A549 (cell line): ENCODE data around the gene SHC2. TPM values are rescaled to one million over a fixed set of nuclear protein-coding genes. Genes with fewer than 3 reads are reported as not detected.
"Not testable (repeated sequence)": the region's sequence is repeated elsewhere in the genome, so short reads cannot be mapped to it uniquely, and the experiment has no call there.

Experiments used
- ATAC-seq, 2 experiments: fragments of 200-7000 bp in 1 of 2; fragments of >200 bp in 1 of 2; cut with Nextera tagmentation in 1 of 2; cut with Tn5 transposase in 1 of 2; 3 replicates each; pipeline versions ENCODE4 v1.8.0 to v1.9.1; 2018 to 2020; ENCODE audit warnings: mild to moderate bottlenecking in 1 of 2, moderate library complexity in 1 of 2
- CTCF ChIA-PET: fragments of 300-600 bp; sonication (Branson Sonifier 250); formaldehyde crosslinking; extraction: SDS; loops from one replicate; lab custom pipeline; 2021; ENCODE audit warnings: antibody characterized with exemption, inconsistent platforms; lab: Yijun Ruan, JAX
- POLR2A ChIA-PET: fragments of 350-600 bp; formaldehyde crosslinking; extraction: SDS; loops from one replicate; lab custom pipeline; 2021; ENCODE audit warnings: antibody characterized with exemption, inconsistent platforms; lab: Yijun Ruan, JAX
- DNase-seq, 2 experiments: peaks; one replicate each; pipeline versions ENCODE4 v3.0.0 to v3.0.0-alpha.2; 2011 to 2016; ENCODE audit warnings: low read depth in 1 of 2, low spot score in 1 of 2
- FAIRE-seq: peaks from 2 replicates; lab custom pipeline; 2011; peaks lifted over from hg19 to GRCh38; lab: Jason Lieb, UNC
- H3K27ac ChIP-seq, 2 experiments: fragments of >200 bp; sonication (Bioruptor Twin); formaldehyde crosslinking; 3 replicates each; pipeline ENCODE4 v1.5.1; 2016 to 2017
- H3K4me1 ChIP-seq: fragments of >200 bp; sonication (Bioruptor Twin); formaldehyde crosslinking; 3 replicates; pipeline ENCODE4 v1.6.1; 2016
- H3K4me2 ChIP-seq: fragments of >200 bp; sonication (Bioruptor Twin); formaldehyde crosslinking; 3 replicates; pipeline ENCODE4 v1.6.1; 2016
- H3K4me3 ChIP-seq: fragments of >200 bp; sonication (Bioruptor Twin); formaldehyde crosslinking; 3 replicates; pipeline ENCODE4 v1.5.1; 2016
- H3K9me3 ChIP-seq: fragments of >200 bp; sonication (Bioruptor Twin); formaldehyde crosslinking; 3 replicates; pipeline ENCODE4 v1.6.1; 2016
- BCL3 ChIP-seq: fragments of >200 bp; sonication (Bioruptor Twin); formaldehyde crosslinking; IDR thresholded peaks from 3 replicates; pipeline ENCODE4 v1.6.1; 2016
- CBX8 ChIP-seq: fragments of 200-600 bp; sonication (generic); IDR thresholded peaks from 2 replicates; pipeline ENCODE4 v1.6.1; 2016
- EHMT2 ChIP-seq: fragments of 200-600 bp; sonication (generic); IDR thresholded peaks from 2 replicates; pipeline ENCODE4 v1.6.1; 2016; ENCODE audit warnings: antibody characterized with exemption, low read depth, mild to moderate bottlenecking, moderate library complexity
- EP300 ChIP-seq, 2 experiments: fragments of >200 bp; sonication (Bioruptor Twin); formaldehyde crosslinking; IDR thresholded peaks; 2 replicates in 1 of 2; 3 replicates in 1 of 2; pipeline ENCODE4 v1.6.1; 2016 to 2017
- ESRRA ChIP-seq: fragments of 150-350 bp; IDR thresholded peaks from 2 replicates; pipeline ENCODE4 v1.6.1; 2014; ENCODE audit warnings: mild to moderate bottlenecking, low read length, borderline replicate concordance
- FOXS1 ChIP-seq: fragments of 250-450 bp; sonication (Bioruptor Pico); IDR thresholded peaks from 2 replicates; pipeline ENCODE4 v1.5.0; 2020; ENCODE audit warnings: mild to moderate bottlenecking, moderate library complexity
- GATA3 ChIP-seq: IDR thresholded peaks from 2 replicates; pipeline ENCODE4 v1.6.1; 2012; ENCODE audit warnings: borderline replicate concordance
- HMGXB4 ChIP-seq: fragments of 250-450 bp; sonication (Bioruptor Pico); IDR thresholded peaks from 2 replicates; pipeline ENCODE4 v1.5.0; 2021; ENCODE audit warnings: mild to moderate bottlenecking, moderate library complexity, borderline replicate concordance
- HOXB13 ChIP-seq: fragments of 250-450 bp; sonication (Bioruptor Pico); IDR thresholded peaks from 2 replicates; pipeline ENCODE4 v1.5.0; 2020; ENCODE audit warnings: low read depth, mild to moderate bottlenecking, moderate library complexity
- JUN ChIP-seq, 2 experiments: fragments of >200 bp; sonication (Bioruptor Twin); formaldehyde crosslinking; IDR thresholded peaks; 2 replicates in 1 of 2; 3 replicates in 1 of 2; pipeline ENCODE4 v1.6.1; 2016 to 2017
- MAFK ChIP-seq: fragments of 450-650 bp; IDR thresholded peaks from 2 replicates; pipeline ENCODE4 v1.6.1; 2014; ENCODE audit not compliant: partially characterized antibody
- MYC ChIP-seq: IDR thresholded peaks from 2 replicates; pipeline ENCODE4 v1.6.1; 2012; ENCODE audit warnings: mild to moderate bottlenecking, inconsistent platforms, low read length, improper control_type of control experiment, borderline replicate concordance
- NPAS2 ChIP-seq: fragments of 250-450 bp; sonication (Bioruptor Pico); IDR thresholded peaks from 2 replicates; pipeline ENCODE4 v1.8.0; 2022; ENCODE audit warnings: mild to moderate bottlenecking, moderate library complexity, borderline replicate concordance
- NR3C1 ChIP-seq: fragments of >200 bp; sonication (Bioruptor Twin); formaldehyde crosslinking; IDR thresholded peaks from 3 replicates; pipeline ENCODE4 v1.6.1; 2017
- PBX3 ChIP-seq: IDR thresholded peaks from 2 replicates; pipeline ENCODE4 v1.6.1; 2012
- PHF8 ChIP-seq: fragments of 200-600 bp; sonication (generic); IDR thresholded peaks from 2 replicates; pipeline ENCODE4 v1.6.1; 2016; ENCODE audit warnings: low read depth, mild to moderate bottlenecking, antibody characterized with exemption, moderate library complexity, borderline replicate concordance
- RAD21 ChIP-seq, 2 experiments: fragments of >200 bp in 1 of 2; sonication (Bioruptor Twin) in 1 of 2; formaldehyde crosslinking in 1 of 2; IDR thresholded peaks in 1 of 2; conservative IDR thresholded peaks in 1 of 2; 2 replicates in 1 of 2; 3 replicates in 1 of 2; pipeline ENCODE4 v1.6.1; 2012 to 2018; ENCODE audit warnings: inconsistent platforms in 1 of 2
- RARB ChIP-seq: fragments of 250-450 bp; sonication (Bioruptor Pico); IDR thresholded peaks from 2 replicates; pipeline ENCODE4 v1.8.0; 2021; ENCODE audit warnings: mild to moderate bottlenecking, moderate library complexity
- RCOR1 ChIP-seq: fragments of 150-350 bp; IDR thresholded peaks from 2 replicates; pipeline ENCODE4 v1.6.1; 2014; ENCODE audit warnings: antibody characterized with exemption, low read length, low read depth
- REST ChIP-seq: fragments of 200-600 bp; sonication (generic); IDR thresholded peaks from 2 replicates; pipeline ENCODE4 v1.6.1; 2016; ENCODE audit warnings: antibody characterized with exemption, mild to moderate bottlenecking, moderate library complexity
- RFX5 ChIP-seq: fragments of 450-650 bp; IDR thresholded peaks from 2 replicates; pipeline ENCODE4 v1.7.1; 2014; ENCODE audit warnings: antibody characterized with exemption, mild to moderate bottlenecking, moderate library complexity
- RNF2 ChIP-seq: fragments of 200-600 bp; sonication (generic); IDR thresholded peaks from 2 replicates; pipeline ENCODE4 v1.6.1; 2016; ENCODE audit warnings: low read depth, mild to moderate bottlenecking, antibody characterized with exemption, moderate library complexity, borderline replicate concordance
- SMC3 ChIP-seq: fragments of >200 bp; sonication (Bioruptor Twin); formaldehyde crosslinking; IDR thresholded peaks from 3 replicates; pipeline ENCODE4 v1.6.1; 2018; ENCODE audit warnings: inconsistent platforms
- SREBF2 ChIP-seq: fragments of 450-650 bp; IDR thresholded peaks from 2 replicates; pipeline ENCODE4 v1.6.1; 2014; ENCODE audit warnings: mild to moderate bottlenecking, moderate library complexity
- TP53 ChIP-seq: fragments of 250-450 bp; sonication (Bioruptor Pico); IDR thresholded peaks from 2 replicates; pipeline ENCODE4 v1.5.0; 2021; ENCODE audit warnings: mild to moderate bottlenecking, moderate library complexity
- WGBS: methylation state at CpG from one replicate; pipeline ENCODE4 v1.1.6; 2017; ENCODE audit errors: missing lambda C conversion rate; 5-methylcytosine and 5-hydroxymethylcytosine counted together
- polyA plus RNA-seq, 4 experiments: library from polyadenylated mRNA; depleted of rRNA in 3 of 4; stranded (reverse); fragments of >200 nt; fragmentation: RNase III in 1 of 4; extraction: RNeasy Plus Mini Kit Qiagen cat#74134 plus additional on column Dnase treatment in 1 of 4; gene quantifications; 2 replicates in 3 of 4; 3 replicates in 1 of 4; pipeline ENCODE4 v1.2.3, GENCODE V29; 2011 to 2017

Gene SHC2
- polyA plus RNA-seq, 2 of the 4 experiments (the other 2 are of a cell fraction) = 0.36 to 0.58 TPM

GRCh38 chr19:453606-454005 lies 7.2 kb downstream of the SHC2 start:
- Histone ChIP-seq H3K4me1 (no peaks in the 10 kb centered on the region), H3K27ac (no peak overlapping the region), H3K4me3 (no peak overlapping the region), H3K4me2 (no peak overlapping the region), H3K9me3 (no peaks in the 10 kb centered on the region)
- FAIRE-seq = no peak
- no peak for DNase-seq
- ChIA-PET CTCF (no interaction called here), POLR2A (no interaction called here)
- no peak for TF ChIP-seq EHMT2
- no peak for TF ChIP-seq RFX5
- no peak for TF ChIP-seq EP300 (IDR thresholded peaks at IDR 0.05)
- TF ChIP-seq RARB (CRISPR knock-in tag) = no peak
- no peak for TF ChIP-seq REST
- TF ChIP-seq SMC3 = no peak
- no peak for TF ChIP-seq NR3C1
- no peak for TF ChIP-seq PBX3
- no peak for TF ChIP-seq PHF8
- TF ChIP-seq ESRRA = no peak
- TF ChIP-seq SREBF2 = no peak
- TF ChIP-seq TP53 (CRISPR knock-in tag) = no peak
- no peak for TF ChIP-seq FOXS1 (CRISPR knock-in tag)
- TF ChIP-seq MYC = no peak
- WGBS = 78% methylated on average over 19 of the region's 22 CpGs
- no peak for ATAC-seq

GRCh38 chr19:452829-453228 lies 8.0 kb downstream of the SHC2 start:
- H3K9me3 ChIP-seq = no peaks in the 10 kb centered on the region
- H3K27ac ChIP-seq = no peak overlapping the region
- TF ChIP-seq RCOR1 (no peak), BCL3 (no peak), RNF2 (no peak), CBX8 (no peak), JUN (IDR thresholded peaks at IDR 0.05) (no peak), HOXB13 (CRISPR knock-in tag) (no peak), GATA3 (no peak), RAD21 (conservative IDR thresholded peaks at IDR 0.05 in 1 of 2, IDR thresholded peaks at IDR 0.05 in 1 of 2) (no peak), ESRRA (no peak), MAFK (no peak), NPAS2 (CRISPR knock-in tag) (no peak), HMGXB4 (CRISPR knock-in tag) (no peak)
- CTCF ChIA-PET = no interaction called here
- no peaks in the 10 kb centered on the region for H3K4me1 ChIP-seq
- no peak overlapping the region for H3K4me3 ChIP-seq
- no peak for DNase-seq
- 80% methylated on average over 14 of the region's 16 CpGs for WGBS
- FAIRE-seq = no peak
- ATAC-seq = no peak
- no peak overlapping the region for H3K4me2 ChIP-seq
- POLR2A ChIA-PET = no interaction called here

- FAIRE-seq, POLR2A ChIA-PET, H3K9me3 ChIP-seq, DNase-seq, H3K27ac ChIP-seq, CTCF ChIA-PET, H3K4me1 ChIP-seq, H3K4me3 ChIP-seq, H3K4me2 ChIP-seq, ATAC-seq: not testable (repeated sequence)
- WGBS = 83% methylated on average over 33 of the region's 33 CpGs
These were observed 9.8 kb downstream of the SHC2 start for GRCh38 chr19:450912-451481.
